BE2C (cell line): ENCODE measurements around the gene RNU1-3. TPM values are rescaled to one million over a fixed set of nuclear protein-coding genes. Genes with fewer than 3 reads are reported as not detected.
"Not testable (repeated sequence)": the region's sequence is repeated elsewhere in the genome, so short reads cannot be mapped to it uniquely, and the experiment has no call there.

Experiments used
- DNase-seq: peaks from one replicate; pipeline ENCODE4 v3.0.0-alpha.2; 2020
- H3K27me3 ChIP-seq: fragments of 250-450 bp; sonication (Bioruptor Pico); 2 replicates; pipeline ENCODE4 v1.5.1; 2020; ENCODE audit warnings: mild to moderate bottlenecking
- H3K36me3 ChIP-seq: fragments of 250-450 bp; sonication (Bioruptor Pico); 2 replicates; pipeline ENCODE4 v1.5.1; 2020; ENCODE audit warnings: mild to moderate bottlenecking
- H3K4me1 ChIP-seq: fragments of 250-450 bp; sonication (Bioruptor Pico); 2 replicates; pipeline ENCODE4 v1.5.1; 2020
- H3K4me3 ChIP-seq: 2 replicates; pipeline ENCODE4 v1.5.1; 2011; ENCODE audit warnings: low read depth, low read length
- H3K9me3 ChIP-seq: fragments of 250-450 bp; sonication (Bioruptor Pico); 2 replicates; pipeline ENCODE4 v1.5.1; 2020
- polyA plus RNA-seq: library from polyadenylated mRNA; unstranded; fragments of >200 nt; gene quantifications from one replicate; pipeline ENCODE4 v1.2.1, GENCODE V29; 2012; ENCODE audit warnings: low read depth, missing spikeins; ENCODE audit not compliant: insufficient read length, insufficient read depth

RNU1-3 gene
- 5.0 TPM for polyA plus RNA-seq

GRCh38 chr1:16666502-16667413 lies at the start of gene RNU1-3:
Gene RNU1-3 (minus strand): TSS chr1:16666948.
- not testable (repeated sequence) for DNase-seq, H3K9me3 ChIP-seq, H3K36me3 ChIP-seq, H3K4me1 ChIP-seq, H3K4me3 ChIP-seq, H3K27me3 ChIP-seq

- H3K27me3 ChIP-seq, H3K4me1 ChIP-seq, H3K4me3 ChIP-seq, H3K9me3 ChIP-seq, DNase-seq, H3K36me3 ChIP-seq: not testable (repeated sequence)
These were observed 46.7 kb upstream of the RNU1-3 start for GRCh38 chr1:16713480-16713879.

- DNase-seq, H3K27me3 ChIP-seq, H3K4me3 ChIP-seq, H3K36me3 ChIP-seq, H3K4me1 ChIP-seq, H3K9me3 ChIP-seq: not testable (repeated sequence)
These were observed 46.2 kb upstream of the RNU1-3 start for GRCh38 chr1:16712984-16713383.

- H3K4me1 ChIP-seq, H3K9me3 ChIP-seq, H3K27me3 ChIP-seq, DNase-seq, H3K36me3 ChIP-seq, H3K4me3 ChIP-seq: not testable (repeated sequence)
These were observed 45.8 kb upstream of the RNU1-3 start for GRCh38 chr1:16712582-16712981.

- not testable (repeated sequence) for DNase-seq, H3K36me3 ChIP-seq, H3K9me3 ChIP-seq, H3K4me1 ChIP-seq, H3K4me3 ChIP-seq, H3K27me3 ChIP-seq
These were observed 45.4 kb upstream of the RNU1-3 start for GRCh38 chr1:16712131-16712530.

GRCh38 chr1:16710618-16711017 lies 43.9 kb upstream of the RNU1-3 start:
- H3K9me3 ChIP-seq, DNase-seq, H3K4me1 ChIP-seq, H3K27me3 ChIP-seq, H3K36me3 ChIP-seq, H3K4me3 ChIP-seq: not testable (repeated sequence)

GRCh38 chr1:16709659-16710087 lies 42.9 kb upstream of the RNU1-3 start:
- not testable (repeated sequence) for H3K36me3 ChIP-seq, DNase-seq, H3K4me3 ChIP-seq

GRCh38 chr1:16708704-16709103 lies 42.0 kb upstream of the RNU1-3 start:
- not testable (repeated sequence) for DNase-seq, H3K27me3 ChIP-seq, H3K9me3 ChIP-seq, H3K4me3 ChIP-seq, H3K36me3 ChIP-seq, H3K4me1 ChIP-seq

More at GRCh38 chr1:16709659-16710087, 42.9 kb upstream of the RNU1-3 start:
- not testable (repeated sequence) for H3K9me3 ChIP-seq, H3K4me1 ChIP-seq, H3K27me3 ChIP-seq

GRCh38 chr1:16707130-16708093 lies 40.7 kb upstream of the RNU1-3 start:
- not testable (repeated sequence) for H3K27me3 ChIP-seq, H3K4me3 ChIP-seq, DNase-seq, H3K36me3 ChIP-seq, H3K9me3 ChIP-seq, H3K4me1 ChIP-seq

- not testable (repeated sequence) for DNase-seq, H3K27me3 ChIP-seq
These were observed 39.6 kb upstream of the RNU1-3 start for GRCh38 chr1:16706302-16706701.

GRCh38 chr1:16704502-16705100 lies 37.9 kb upstream of the RNU1-3 start:
- not testable (repeated sequence) for H3K27me3 ChIP-seq, H3K4me1 ChIP-seq, H3K36me3 ChIP-seq, H3K9me3 ChIP-seq, DNase-seq, H3K4me3 ChIP-seq

More at GRCh38 chr1:16706302-16706701, 39.6 kb upstream of the RNU1-3 start:
- not testable (repeated sequence) for H3K9me3 ChIP-seq, H3K4me1 ChIP-seq, H3K36me3 ChIP-seq, H3K4me3 ChIP-seq

- H3K4me3 ChIP-seq, DNase-seq, H3K4me1 ChIP-seq, H3K9me3 ChIP-seq, H3K27me3 ChIP-seq, H3K36me3 ChIP-seq: not testable (repeated sequence)
These were observed 37.3 kb upstream of the RNU1-3 start for GRCh38 chr1:16704076-16704475.

- DNase-seq, H3K36me3 ChIP-seq, H3K4me1 ChIP-seq, H3K9me3 ChIP-seq, H3K27me3 ChIP-seq, H3K4me3 ChIP-seq: not testable (repeated sequence)
These were observed 36.9 kb upstream of the RNU1-3 start for GRCh38 chr1:16703602-16704001.

GRCh38 chr1:16703141-16703540 lies 36.4 kb upstream of the RNU1-3 start:
- H3K4me1 ChIP-seq, H3K4me3 ChIP-seq, H3K9me3 ChIP-seq, H3K27me3 ChIP-seq, DNase-seq, H3K36me3 ChIP-seq: not testable (repeated sequence)

- not testable (repeated sequence) for DNase-seq, H3K36me3 ChIP-seq, H3K4me3 ChIP-seq, H3K27me3 ChIP-seq, H3K9me3 ChIP-seq, H3K4me1 ChIP-seq
These were observed 35.5 kb upstream of the RNU1-3 start for GRCh38 chr1:16702280-16702679.
